ENCODE measurements around the gene RAD51B.
"Not testable (repeated sequence)": the region's sequence is repeated elsewhere in the genome, so short reads cannot be mapped to it uniquely, and the experiment has no call there.

Gene RAD51B

DNA sequence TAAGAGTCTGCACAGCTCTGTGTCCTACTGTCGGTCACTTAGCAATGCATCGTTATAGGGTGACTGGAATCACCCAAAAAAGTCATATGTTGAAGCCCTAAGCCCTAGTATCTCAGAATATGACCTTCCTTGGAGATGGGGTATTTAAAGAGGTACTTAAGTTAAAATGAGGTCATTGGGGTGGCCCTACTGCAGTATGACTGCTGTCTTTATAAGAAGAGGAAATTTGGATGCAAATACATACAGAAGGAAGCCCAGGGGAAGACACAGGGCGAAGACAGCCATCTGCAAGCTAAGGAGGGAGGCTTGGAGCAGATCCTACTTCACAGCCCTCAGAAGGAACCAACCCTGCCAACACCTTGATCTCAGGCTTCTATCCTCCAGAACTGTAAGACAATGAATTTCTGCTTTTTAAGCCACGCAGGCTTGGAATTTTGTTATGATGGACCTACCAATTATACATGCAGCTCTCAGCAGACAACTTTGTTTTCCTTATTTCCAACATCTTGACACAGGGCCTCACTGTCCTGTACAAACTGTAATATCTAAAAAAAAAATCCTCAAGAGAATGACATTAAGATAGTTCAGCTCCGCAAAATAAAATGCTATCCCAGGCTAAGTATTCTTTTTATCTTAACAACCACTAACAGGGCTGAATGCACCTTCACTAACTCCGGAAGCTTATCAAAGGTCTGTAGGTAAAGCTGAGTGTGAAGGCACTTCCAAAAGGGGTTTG, 932.9 kb downstream of the RAD51B start:
- Histone ChIP-seq H3K4me3 (no peak overlapping the region), H3K27ac (peak overlapping the region in 1 of 21 experiments; percentile 29)

DNA sequence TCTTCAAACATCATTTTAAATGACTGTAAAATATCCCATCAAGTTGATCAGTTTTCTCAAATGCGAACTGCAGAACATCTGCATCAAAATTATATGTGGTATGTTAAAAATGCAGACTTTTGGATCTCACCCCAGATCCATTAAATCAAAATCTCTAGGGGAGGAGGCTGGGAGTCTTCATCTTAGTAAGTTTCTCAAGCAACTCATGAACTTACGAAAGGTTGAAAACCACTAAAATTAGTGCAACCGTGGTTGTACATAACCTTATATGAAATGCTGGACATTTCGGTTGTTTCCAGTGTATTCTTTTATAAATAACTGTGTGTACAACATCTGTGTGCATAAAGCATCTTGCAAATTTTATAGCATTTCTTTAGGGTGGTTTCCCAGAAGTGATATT, 934.1 kb downstream of the RAD51B start:
- H3K4me3 ChIP-seq = no peak overlapping the region
- peak overlapping the region in 2 of 21 experiments; percentile 9 to 20 for H3K27ac ChIP-seq

DNA sequence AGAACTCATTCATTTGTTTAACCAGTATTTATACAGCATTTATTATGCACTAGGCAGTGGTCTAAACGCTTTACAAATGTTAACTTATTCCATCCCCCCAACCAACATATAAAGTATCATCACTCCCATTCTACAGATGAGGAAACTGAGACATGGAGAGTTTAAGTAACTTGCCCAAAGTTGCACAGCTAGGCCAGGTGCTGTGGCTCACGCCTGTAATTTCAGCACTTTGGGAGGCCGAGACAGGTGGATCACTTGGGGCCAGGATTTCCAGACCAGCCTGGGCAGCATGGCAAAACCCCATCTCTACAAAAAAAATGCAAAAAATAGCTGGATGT, 935.4 kb downstream of the RAD51B start:
- Histone ChIP-seq H3K4me3 (no peak overlapping the region), H3K27ac (no peak overlapping the region)

DNA sequence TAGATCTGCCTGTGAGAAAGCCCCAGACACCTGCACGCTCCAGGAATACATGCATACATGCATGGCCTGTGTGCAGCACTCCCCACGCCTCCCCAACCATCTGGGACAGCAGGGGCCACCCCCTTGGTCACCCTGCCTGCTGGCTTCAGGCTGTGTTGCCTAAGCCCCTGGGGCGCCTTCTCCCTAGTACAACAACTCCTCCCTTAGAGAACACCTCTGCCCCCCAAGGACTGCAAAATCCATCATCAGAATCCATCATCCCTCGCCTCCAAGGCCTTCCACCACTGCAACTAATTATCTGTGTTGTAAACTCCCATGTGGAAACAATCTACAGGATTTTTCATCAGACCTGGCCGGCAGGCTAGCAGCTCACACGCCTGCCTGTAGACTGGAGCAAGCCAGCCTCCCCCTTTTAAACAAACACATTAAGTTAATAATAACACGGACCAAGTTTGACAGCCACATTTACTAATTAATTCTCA, 936.5 kb downstream of the RAD51B start:
- H3K4me3 ChIP-seq = no peak overlapping the region
- H3K27ac ChIP-seq = peak overlapping the region in 1 of 21 experiments; percentile 26

DNA sequence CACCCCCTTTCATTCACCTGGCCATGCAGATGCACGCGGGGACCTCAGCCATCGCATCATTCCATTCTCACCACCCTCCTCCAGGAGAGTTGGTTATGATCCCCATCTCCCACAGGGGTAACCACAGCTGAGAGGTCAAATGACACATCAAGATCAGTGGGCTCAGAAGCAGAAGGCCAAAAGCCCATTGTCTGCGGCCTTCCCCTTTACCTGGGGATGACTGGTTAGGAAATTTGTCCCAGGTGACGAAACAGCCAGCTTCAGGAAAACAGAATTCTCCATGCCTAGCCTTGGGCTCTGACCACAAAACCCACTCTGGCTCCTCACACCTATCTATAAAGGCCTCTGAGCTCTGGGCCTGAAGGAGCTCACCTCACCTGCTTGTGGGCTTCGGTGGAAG, 937.2 kb downstream of the RAD51B start:
- Histone ChIP-seq H3K4me3 (no peak overlapping the region), H3K27ac (peak overlapping the region in 8 of 21 experiments; percentile 23 to 73 (median 52))

DNA sequence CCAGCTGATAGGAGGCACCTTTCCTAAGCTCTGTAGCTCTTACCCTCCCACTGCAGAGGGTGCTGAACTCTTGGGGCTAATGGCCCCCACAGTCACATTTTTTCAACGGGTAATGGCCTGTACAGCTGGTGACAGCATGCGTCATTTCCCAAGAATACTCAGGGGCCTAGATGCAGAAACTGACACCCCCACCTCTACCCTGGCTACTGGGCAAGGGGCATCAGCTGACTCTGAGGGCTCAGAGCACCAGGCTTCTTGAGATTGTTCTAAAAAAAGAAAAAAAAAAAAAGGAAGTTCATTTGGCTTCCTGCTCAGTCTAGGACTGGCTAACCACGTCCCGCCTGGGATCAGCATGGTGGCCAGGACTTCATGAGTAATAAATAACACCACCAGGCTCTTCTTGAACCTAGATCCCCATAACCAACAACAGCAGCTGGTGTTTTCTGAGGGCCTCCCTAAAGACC, 938.1 kb downstream of the RAD51B start:
- H3K27ac ChIP-seq = peak overlapping the region in 11 of 21 experiments; percentile 2 to 73 (median 55)
- no peak overlapping the region for H3K4me3 ChIP-seq

DNA sequence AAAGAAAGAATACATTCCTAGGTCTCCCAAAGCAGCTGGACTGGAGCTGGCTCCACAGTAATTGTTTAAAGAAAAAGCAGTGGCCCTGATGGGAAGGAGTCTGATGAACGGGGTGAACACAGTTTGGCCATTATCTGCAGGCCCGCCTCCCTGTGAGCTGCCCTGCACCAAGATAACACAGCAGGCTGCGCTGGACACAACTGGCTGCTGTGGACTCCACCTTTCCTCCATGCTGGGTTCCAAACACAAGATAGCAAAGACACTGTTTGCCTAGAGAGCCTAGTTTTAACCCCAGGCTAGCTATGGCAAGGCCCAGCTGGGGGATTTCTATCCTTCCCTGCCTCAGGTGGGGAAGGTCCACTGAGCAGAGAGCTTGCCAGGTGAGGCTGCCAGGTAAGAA, 938.7 kb downstream of the RAD51B start:
- Histone ChIP-seq H3K4me3 (no peak overlapping the region), H3K27ac (peak overlapping the region in 10 of 21 experiments; percentile 2 to 73 (median 54))

DNA sequence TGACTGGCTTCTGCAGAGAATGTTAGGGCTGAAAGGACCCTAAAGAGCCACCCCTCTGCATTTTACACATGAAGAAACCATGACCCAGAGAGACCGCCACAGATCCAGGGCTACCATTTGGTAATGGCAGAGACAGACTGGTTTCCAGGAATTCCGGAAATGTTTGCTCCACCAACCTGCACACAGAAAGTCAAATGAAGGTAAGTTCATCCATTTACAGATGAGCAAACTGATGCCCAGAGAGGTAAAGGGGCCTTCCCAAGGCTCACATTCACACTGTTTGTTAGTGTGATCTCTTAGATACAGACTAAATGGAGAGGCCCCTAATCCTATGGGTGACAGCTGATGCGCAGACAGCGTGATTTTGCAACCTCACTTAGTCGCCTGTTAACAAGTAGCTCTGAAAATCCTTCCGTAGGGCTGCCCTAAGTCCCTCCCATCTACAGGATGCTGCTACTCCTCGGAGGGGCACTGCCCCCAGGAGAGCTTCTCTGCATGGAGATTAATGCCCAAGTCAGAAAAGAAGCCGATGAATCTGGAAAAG, 939.5 kb downstream of the RAD51B start:
- no peak overlapping the region for H3K4me3 ChIP-seq
- H3K27ac ChIP-seq = peak overlapping the region in 1 of 21 experiments; percentile 60

DNA sequence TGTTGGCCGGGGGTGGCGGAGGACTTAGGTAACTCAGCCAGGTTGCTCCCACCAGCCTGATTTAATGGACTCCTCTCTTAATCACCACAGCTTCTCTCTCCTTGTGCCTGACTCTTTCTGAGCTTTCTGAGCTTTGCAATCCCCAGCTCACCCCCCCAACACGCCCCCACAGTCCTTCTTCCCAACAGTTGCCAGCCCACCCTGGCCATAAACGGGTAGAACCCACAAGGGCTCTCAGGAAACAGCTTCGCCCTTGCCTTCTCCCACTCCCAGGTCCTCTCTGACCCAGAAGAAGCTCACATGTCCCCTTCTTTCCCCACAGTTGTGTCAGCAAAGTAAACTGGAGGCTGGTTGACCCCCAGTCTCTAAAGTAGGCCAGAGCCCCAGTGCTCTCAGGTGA, 940.4 kb downstream of the RAD51B start:
- peak overlapping the region in 2 of 21 experiments; percentile 7 to 26 for H3K27ac ChIP-seq

DNA sequence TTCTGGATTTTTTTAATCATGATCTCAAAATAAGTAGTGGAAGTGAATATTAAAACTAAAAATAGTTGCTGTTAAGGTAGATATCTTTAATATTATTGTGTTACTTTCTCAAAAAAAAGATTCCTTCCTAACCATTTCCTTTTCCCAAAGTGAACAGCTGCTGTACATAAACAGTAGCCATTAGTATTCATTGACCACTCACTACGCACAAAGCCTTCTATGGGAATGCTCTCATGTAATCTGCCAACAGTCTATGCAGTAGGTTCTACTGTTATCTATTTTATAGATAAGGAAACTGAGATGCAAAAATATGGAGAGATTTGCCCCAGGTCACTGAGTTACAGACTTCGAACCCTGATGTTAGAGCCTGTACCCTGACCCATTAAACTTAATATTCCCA, 941.2 kb downstream of the RAD51B start:
- Histone ChIP-seq H3K4me3 (no peak overlapping the region), H3K27ac (no peak overlapping the region)

More for the DNA sequence above, 940.4 kb downstream of the RAD51B start:
- no peak overlapping the region for H3K4me3 ChIP-seq

DNA sequence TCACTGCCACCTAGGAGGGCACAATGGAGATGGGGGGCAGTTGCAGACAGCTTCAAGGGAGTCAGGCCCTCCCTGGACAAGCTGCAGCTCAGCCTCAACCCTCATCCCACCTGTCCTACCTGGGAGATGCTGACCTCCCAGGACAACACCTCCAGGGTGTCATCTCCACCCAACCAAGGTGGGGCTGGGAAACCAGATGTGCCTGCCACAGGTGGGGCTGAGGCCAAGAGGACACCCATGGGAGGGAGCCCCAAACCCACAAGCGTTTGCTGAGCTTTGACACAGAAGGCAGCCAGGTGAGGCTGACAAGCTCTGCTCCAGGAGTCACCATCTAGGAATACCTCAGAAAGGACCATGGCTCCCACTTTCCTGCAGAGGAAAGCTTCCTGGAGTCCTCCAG, 941.8 kb downstream of the RAD51B start:
- Histone ChIP-seq H3K4me3 (no peak overlapping the region), H3K27ac (no peak overlapping the region)

DNA sequence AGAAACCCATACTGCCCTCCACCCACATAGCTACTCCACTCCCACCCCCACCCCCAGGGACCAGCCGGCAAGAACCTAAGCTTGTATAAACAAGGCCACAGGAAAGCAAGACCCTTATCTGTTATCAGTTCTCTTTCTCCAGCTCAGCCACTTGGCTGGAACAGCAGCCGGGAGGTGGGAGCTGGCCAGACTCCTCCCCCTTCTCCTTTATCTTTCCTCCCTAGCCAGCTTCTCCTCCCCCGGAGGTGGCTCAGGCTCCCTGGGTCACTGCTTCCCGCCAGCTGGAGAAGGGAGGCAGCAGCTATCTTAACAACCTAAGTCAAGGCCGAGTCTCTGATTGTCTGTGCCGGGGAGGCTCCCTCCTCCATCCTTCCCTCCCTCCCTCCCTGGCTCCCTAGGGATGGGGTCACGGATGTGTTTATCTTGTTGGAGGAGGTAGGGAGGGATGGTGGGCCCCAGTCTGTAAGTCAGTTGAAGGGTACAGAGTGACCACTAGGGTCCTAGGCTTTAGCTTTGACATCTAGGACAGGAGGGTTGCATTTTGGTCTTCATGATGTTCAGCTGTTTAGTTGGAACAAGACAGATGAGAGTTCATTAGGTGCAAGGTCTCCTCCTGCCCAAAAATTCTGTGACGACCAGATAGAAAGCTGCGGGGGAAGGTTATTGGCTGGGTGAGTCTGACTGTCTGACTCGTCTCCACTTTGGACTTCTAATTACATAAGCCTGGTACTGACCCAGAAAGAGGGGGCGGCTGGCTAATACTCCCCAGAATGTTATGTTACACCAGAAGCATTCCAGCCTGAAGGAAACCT, 943.6 kb downstream of the RAD51B start:
- no peak overlapping the region for H3K4me3 ChIP-seq
- H3K27ac ChIP-seq = peak overlapping the region in 10 of 21 experiments; percentile 30 to 66 (median 49)

DNA sequence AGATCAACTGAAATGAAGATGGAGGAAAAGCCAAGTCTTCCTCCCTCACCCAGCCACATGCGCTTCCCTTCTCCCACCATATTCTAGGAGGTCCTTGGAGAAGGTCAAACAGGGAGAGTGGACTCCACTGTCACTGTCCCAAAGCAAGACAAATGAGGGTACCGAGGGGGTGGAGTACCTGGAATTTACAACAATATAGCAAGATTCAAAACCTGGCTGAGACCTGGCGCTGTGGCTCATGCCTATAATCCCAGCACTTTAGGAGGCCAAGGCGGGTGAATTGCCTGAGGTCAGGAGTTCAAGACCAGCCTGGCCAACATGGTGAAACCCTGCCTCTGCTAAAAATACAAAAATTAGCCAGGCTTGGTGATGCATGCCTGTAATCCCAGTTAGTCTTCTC, 944.3 kb downstream of the RAD51B start:
- H3K4me3 ChIP-seq = not testable (repeated sequence)
- H3K27ac ChIP-seq = peak overlapping the region in 5 of 21 experiments; percentile 17 to 63 (median 32)

DNA sequence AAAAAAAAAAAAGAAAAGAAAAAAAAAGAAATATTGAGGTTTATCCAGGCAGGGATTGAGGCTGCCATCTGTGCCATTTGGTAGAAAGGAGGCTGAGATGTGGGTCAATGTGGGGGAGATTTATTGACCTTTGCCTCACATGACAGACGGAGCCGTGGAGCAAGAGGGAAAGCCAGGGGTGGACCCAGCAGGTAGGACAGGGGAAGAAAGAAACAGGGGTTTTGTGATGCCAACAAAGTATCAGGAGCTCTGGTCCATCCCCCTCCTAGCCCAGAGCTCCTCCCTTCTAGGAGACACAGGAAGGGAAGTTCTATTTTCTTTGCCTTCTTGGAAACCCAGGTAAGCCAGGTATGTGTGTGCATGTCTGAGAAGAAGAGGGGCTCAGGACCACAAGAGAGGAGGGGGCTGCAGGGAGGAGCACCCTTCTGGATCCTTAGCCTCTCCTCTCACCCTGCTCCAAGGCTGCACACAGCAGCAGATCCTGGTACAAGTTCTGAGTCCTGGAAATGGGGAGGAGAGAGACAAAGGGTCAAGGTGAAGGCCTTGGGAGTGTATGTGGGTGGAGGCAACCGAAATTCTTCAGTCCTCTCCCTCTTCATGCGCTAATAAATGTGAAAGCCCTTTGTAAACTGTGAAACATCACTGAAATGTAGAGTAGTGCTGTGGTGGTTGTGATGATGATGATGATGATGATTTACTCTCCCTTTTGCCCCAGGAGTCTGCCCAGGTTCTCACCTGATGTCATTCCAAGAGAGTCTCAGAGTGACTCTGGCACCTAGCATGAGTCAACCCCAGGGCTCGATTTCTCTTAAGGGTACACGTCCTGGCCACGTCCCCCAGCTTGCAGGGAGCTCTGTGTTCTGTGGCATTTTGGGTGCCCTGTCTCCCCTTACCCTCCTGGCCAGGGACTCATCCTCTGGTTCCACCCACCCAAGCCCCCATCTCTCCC, 947.0 kb downstream of the RAD51B start:
- H3K27ac ChIP-seq = no peak overlapping the region
- H3K4me3 ChIP-seq = no peak overlapping the region

DNA sequence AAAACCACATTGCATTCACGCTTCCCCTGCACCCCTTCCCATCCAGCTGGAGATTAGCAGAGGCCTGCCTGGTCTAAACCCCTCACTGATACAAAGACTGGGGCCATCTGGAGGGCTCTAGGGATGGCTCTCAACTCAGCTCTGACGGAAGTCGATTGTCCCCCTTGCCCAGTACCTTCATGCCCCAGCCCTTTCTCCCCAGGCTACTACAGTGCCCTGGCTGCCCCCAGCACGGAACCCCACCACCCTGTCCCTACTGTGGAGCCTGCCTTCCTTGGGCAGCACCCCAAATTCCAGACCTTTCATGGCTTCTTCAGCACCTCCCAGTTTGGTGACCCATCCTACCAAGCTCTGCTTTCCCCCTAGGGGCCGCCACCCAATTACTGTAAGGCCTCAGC, 947.7 kb downstream of the RAD51B start:
- Histone ChIP-seq H3K4me3 (no peak overlapping the region), H3K27ac (no peak overlapping the region)

DNA sequence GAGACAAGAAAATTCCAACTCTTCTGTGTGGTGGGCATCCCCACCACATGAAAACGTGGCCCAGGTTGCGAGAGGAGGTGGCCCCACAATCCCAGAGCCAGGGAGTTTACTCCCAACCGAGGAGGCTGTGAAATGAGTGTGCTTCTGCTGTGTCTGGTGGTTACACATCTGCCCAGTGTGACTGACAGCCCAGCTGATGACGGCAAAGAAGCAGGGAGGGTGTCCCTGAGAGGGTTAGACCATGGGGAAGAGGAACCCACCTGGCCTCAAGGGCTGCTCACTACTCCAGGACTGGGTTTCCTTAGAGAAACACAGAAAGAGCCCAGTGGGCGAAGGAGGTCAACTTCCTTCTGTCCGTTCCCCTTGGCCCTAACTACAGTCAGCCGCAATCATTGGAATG, 948.7 kb downstream of the RAD51B start:
- Histone ChIP-seq H3K4me3 (no peak overlapping the region), H3K27ac (no peak overlapping the region)

DNA sequence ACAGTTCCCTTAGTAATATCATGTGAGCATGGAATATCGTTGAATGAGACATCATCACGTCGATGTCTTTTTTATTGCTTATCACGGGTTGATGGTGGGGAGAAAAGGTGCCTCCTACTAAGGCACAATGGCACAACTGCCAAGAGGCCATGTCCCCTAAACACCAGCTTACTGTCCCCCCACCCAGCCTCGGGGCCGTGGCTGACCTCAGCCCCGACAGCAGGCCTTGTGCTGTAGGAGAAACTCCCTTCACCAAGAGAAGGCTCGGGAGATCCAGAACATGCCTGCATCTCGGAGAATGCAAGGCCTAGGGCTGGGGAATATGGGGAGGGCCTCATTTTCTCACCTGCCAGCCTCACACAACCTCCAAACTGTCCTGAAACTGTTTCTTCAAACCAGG, 950.5 kb downstream of the RAD51B start:
- Histone ChIP-seq H3K4me3 (no peak overlapping the region), H3K27ac (peak overlapping the region in 1 of 21 experiments; percentile 86)

DNA sequence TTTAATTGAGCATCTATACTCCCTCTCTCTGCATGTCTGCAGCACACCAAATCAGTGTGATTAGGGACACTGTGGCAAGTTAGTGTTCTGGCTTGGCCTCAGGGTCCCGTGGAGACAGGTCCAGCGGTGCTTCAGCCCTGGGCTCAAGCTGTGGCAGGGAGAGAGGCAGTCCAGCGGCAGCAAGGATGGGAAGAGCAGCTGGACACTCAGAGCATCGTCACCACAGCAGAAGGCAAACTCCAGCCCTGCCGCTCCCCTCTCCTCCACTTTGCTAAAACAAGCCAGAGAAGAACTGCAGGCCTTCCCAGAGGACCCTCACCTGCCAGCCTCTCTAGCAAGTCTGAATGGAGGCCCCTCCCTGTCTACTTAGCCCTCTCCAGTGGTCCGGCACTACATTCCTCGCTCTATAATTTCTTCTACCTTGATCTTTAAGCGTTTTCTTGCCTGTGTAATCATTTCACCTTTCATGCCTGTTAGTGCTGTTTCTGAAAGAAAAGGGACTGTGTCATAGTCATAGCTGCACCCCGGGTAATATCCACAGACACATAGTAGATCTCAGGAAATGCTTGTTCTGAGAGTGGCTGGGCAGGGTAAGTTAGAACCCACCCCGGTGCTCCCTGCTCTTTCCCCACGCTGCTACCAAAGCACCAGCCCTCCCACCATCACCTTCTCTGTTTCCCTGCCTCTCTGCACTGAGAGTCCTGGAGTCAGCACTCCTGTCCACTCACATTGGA, 951.1 kb downstream of the RAD51B start:
- Histone ChIP-seq H3K4me3 (no peak overlapping the region), H3K27ac (peak overlapping the region in 15 of 21 experiments; percentile 21 to 86 (median 63))

DNA sequence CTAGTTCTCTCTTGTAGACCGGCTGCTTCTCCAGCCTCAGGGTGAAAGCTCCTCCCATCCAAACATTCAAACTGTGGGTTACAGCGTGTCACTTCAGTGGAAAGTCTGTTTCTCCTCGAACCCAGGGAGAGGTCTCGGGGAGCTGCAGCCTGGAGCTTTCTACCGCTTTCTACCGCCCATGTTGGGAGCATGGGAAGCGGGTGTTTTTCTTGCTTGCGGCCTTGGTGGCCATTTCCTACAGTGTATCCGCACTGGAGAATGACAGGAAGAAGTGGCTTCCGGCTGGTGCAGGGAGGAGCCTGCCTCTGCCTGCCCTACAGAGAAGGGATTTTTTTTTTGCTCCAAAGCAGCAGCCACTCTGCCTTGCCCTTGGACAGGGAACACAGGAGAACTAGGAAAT, 952.1 kb downstream of the RAD51B start:
- H3K27ac ChIP-seq = peak overlapping the region in 19 of 21 experiments; percentile 21 to 86 (median 63)
- H3K4me3 ChIP-seq = no peak overlapping the region

Data from skin epidermis (tissue), 12 donors.